Upper lobe of right lung (tissue), 1 donor: ENCODE data around the gene IFIT3. TPM values are rescaled to one million over a fixed set of nuclear protein-coding genes. Genes with fewer than 3 reads are reported as not detected.

Source experiments
- ATAC-seq: fragments of 200-7000 bp; cut with Tn5 transposase; one replicate; pipeline ENCODE4 v1.9.1; 2020; ENCODE audit warnings: mild to moderate bottlenecking, moderate library complexity
- DNase-seq: peaks from one replicate; pipeline ENCODE4 v3.0.0-alpha.2; 2020
- H3K27ac ChIP-seq: fragments of 200-600 bp; one replicate; pipeline ENCODE4 v1.8.0; 2022
- H3K27me3 ChIP-seq: fragments of 200-600 bp; one replicate; pipeline ENCODE4 v1.8.0; 2022; ENCODE audit warnings: mild to moderate bottlenecking
- H3K36me3 ChIP-seq: fragments of 200-600 bp; one replicate; pipeline ENCODE4 v1.8.0; 2022
- H3K4me1 ChIP-seq: fragments of 200-600 bp; one replicate; pipeline ENCODE4 v1.8.0; 2022
- H3K4me3 ChIP-seq: fragments of 200-600 bp; one replicate; pipeline ENCODE4 v1.8.0; 2022; ENCODE audit warnings: mild to moderate bottlenecking
- H3K9me3 ChIP-seq: fragments of 200-600 bp; one replicate; pipeline ENCODE4 v1.8.0; 2022
- CTCF ChIP-seq: fragments of 200-600 bp; IDR thresholded peaks from one replicate; pipeline ENCODE4 v1.8.0; 2022; ENCODE audit warnings: antibody characterized with exemption
- intact Hi-C: fragments of 100-400 bp; cut with DNase I; formaldehyde crosslinking; loops from one replicate; pipeline ENCODE4 v1.11.0; 2022
- total RNA-seq: library from RNA; stranded (reverse); fragmentation: NEBNext Ultra II Directional; extraction: Animal tissue kit (Norgen Biotek cat#: 25700); gene quantifications from one replicate; pipeline ENCODE4 v1.2.1, GENCODE V29; 2021
- donor health status: DM: no; HTN: yes; CAD: no; lungs with severe emphysema.

IFIT3 gene
- total RNA-seq, 1 donor from 2014 or later: 78.0 TPM

- no peak overlapping the region for H3K4me3 ChIP-seq
- H3K27ac ChIP-seq: no peak overlapping the region
- intact Hi-C loops: no loop called here
- H3K27me3 ChIP-seq: no peaks in the 10 kb centered on the region
- ATAC-seq (no peak), DNase-seq (no peak)
- H3K36me3 ChIP-seq: peaks cover 28% of the 10 kb centered on the region
- peaks cover 24% of the 10 kb centered on the region for H3K4me1 ChIP-seq
- TF ChIP-seq CTCF: no peak
- H3K9me3 ChIP-seq: no peaks in the 10 kb centered on the region
Measured at GRCh38 chr10:89343089-89343767, 15.4 kb downstream of the IFIT3 start.

DNA sequence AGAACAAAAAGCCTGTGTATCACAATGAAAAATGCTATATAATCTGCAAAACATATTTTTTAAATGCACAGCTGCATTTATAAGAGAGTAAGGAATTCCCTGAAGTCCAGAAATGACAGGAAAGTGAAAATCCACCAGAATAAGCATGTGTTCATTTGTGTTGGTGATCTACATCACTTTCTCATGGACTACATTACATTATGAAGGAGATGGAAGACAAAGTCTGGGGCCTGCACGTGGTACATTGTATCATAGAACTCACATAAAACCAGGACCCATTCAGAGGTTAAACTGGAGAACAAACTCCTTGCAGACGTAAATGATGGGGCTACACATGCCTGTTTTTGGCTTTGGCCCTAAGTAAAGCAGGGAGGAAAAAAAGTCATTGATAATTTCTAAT lies 16.4 kb downstream of the IFIT3 start:
- intact Hi-C loops: no loop called here
- Histone ChIP-seq H3K27ac (no peak overlapping the region), H3K27me3 (no peaks in the 10 kb centered on the region), H3K36me3 (peaks cover 19% of the 10 kb centered on the region), H3K4me1 (peaks cover 29% of the 10 kb centered on the region), H3K4me3 (no peak overlapping the region), H3K9me3 (no peaks in the 10 kb centered on the region)
- ATAC-seq: no peak
- no peak for DNase-seq
- TF ChIP-seq CTCF: no peak

DNA sequence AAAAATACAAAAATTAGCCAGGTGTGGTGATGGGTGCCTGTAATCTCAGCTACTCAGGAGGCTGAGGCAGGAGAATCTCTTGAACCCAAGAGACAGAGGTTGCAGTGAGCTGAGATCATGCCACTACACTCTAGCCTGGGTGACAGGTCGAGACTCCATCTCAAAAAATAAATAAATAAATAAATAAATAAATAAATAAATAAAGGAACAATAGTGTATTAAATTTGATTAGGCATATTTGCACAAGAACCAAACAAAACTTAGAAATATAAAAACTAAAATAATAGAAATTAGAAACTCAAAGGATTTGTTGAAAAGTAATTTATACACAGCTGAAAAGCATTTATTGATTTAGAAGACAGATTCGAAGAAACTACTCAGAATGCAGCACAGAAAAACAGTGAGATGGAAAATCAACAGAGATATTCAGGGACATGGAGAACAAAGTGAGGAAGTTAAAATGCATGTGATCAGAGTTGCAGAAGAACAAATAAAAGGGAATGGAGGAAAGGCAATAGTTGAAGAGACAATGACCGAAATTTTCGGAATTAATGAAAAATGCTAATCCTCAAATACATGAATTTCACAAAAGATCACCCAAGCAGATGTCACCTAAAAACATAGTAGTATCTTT lies 17.7 kb downstream of the IFIT3 start:
- Histone ChIP-seq H3K27ac (peak overlapping the region; percentile 44), H3K27me3 (no peaks in the 10 kb centered on the region), H3K9me3 (no peaks in the 10 kb centered on the region), H3K4me1 (peaks cover 30% of the 10 kb centered on the region), H3K36me3 (peaks cover 7% of the 10 kb centered on the region), H3K4me3 (no peak overlapping the region)
- DNase-seq (no peak), ATAC-seq (no peak)
- intact Hi-C loops: no loop called here
- TF ChIP-seq CTCF: no peak

GRCh38 chr10:89346405-89347254 lies 18.8 kb downstream of the IFIT3 start:
- H3K27me3 ChIP-seq: no peaks in the 10 kb centered on the region
- H3K4me3 ChIP-seq: no peak overlapping the region
- no peaks in the 10 kb centered on the region for H3K9me3 ChIP-seq
- no peaks in the 10 kb centered on the region for H3K36me3 ChIP-seq
- H3K27ac ChIP-seq: peak overlapping the region; percentile 48
- intact Hi-C loops: no loop called here
- ATAC-seq (peak; percentile 55), DNase-seq (no peak)
- no peak for TF ChIP-seq CTCF
- peaks cover 42% of the 10 kb centered on the region for H3K4me1 ChIP-seq

DNA sequence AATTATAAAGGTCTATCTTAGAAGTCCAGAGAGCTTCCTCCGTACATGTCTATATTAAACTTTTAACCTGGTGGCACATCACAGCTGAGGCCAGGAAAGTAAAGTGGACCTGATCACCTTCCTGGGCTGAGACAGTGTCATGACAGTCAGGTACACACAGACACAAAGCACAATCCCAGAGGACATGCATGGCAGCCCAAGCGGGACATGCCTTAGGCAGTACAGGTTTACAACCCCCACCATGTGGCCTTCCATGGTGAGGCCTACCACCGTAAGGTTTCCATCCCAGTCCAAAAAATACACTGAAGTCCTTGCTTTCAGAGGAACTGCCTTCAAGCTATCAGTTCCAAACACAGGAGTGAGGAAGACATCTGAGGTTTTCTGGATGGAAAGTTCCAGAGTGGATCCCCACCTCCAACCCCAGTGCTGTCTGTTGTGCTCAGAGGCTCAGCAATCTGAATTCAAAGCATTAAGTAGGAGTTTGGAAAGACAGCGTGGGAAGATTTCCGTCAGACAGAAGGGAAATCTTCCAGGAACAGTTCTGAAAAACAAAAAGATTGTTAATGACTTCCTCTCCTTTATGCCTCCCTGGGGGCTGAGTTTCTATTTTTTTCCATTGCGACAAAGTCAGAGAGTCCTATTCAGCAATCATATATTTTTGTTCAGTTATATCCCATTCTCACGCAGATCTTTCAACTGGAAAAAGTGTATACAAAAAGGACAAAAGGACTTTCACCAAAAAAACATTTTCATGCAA lies 20.1 kb downstream of the IFIT3 start:
- Histone ChIP-seq H3K9me3 (no peaks in the 10 kb centered on the region), H3K27ac (peak overlapping the region; percentile 26), H3K36me3 (no peaks in the 10 kb centered on the region), H3K4me3 (no peak overlapping the region), H3K4me1 (peaks cover 45% of the 10 kb centered on the region), H3K27me3 (no peaks in the 10 kb centered on the region)
- intact Hi-C loops: no loop called here
- ATAC-seq: no peak
- no peak for TF ChIP-seq CTCF
- no peak for DNase-seq
